GM19324 (cell line): ENCODE results near the gene CSNK1G1.
A peak's percentile ranks its signal among the peaks of the same experiment; 100 is the strongest.

ENCODE experiments used
- ATAC-seq: cut with Tn5 transposase; IDR thresholded peaks from one replicate; pipeline ENCODE4 v1.9.1; 2021; ENCODE audit warnings: mild to moderate bottlenecking, moderate library complexity; ENCODE audit not compliant: unreplicated experiment, low FRiP score

Gene CSNK1G1

GRCh38 chr15:64210371-64210770 is 145.6 kb downstream of the CSNK1G1 start:
- ATAC-seq = no peak

- ATAC-seq = no peak
These were observed 146.2 kb downstream of the CSNK1G1 start for GRCh38 chr15:64209680-64210334.

- no peak for ATAC-seq
These were observed 150.8 kb downstream of the CSNK1G1 start for GRCh38 chr15:64205202-64205601.

DNA sequence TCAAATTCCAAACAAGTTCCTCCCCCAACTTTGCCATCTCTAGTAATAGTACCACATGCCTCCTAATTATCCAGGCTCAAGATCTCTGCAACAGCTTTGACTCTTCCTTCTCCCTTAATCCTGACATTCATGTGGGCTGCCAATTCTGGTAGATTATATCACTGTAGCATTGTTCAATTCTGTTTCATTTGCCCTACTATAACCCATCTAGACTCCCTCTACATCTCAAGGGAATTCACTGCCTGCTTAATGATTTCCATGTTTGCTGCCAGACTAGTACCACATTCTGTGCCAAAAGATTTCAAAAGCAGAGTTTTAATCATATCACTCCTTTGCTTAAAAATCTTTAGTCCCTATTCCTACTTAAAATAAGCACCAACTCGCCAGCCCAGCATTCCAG is 158.5 kb downstream of the CSNK1G1 start:
- ATAC-seq = no peak

GRCh38 chr15:64193971-64194370 is 162.0 kb downstream of the CSNK1G1 start:
- no peak for ATAC-seq

- ATAC-seq = no peak
These were observed 163.8 kb downstream of the CSNK1G1 start for GRCh38 chr15:64191971-64192830.

GRCh38 chr15:64187396-64188191 is 168.4 kb downstream of the CSNK1G1 start:
- ATAC-seq = no peak

DNA sequence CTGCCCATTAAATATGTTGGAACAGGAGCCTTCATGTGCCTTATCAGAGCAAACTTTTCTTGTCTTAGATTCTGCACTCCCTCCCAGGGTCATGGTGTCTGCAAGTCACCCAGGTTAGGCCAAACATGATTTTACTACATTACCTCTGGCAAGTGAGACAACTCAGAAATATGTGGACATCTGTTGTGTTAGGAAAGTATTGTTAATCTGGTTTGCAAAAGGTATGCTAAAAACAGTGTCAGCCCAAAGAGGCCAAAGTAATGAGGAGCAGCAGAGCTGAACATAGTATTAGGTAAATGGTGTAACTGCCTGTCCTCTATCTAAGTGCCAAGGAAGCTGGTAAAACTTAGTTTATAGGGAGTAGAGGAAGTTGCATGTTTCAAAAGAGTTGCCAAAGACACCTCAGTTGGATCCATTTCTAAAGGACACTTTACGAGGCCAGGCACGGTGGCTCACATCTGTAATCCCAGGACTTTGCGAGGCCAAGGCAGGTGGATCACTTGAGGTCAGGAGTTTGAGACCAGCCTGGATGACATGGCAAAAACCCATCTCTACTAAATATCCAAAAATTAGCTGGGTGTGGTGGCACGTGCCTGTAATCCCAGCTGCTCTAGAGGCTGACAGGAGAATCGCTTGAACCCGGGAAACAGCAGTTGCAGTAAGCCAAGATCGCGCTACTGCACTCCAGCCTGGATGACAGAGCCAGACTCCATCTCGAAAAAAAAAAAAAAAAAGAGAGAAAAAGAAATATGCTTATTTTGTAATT is 170.6 kb downstream of the CSNK1G1 start:
- ATAC-seq = no peak

GRCh38 chr15:64182859-64183370 is 173.1 kb downstream of the CSNK1G1 start:
- no peak for ATAC-seq

DNA sequence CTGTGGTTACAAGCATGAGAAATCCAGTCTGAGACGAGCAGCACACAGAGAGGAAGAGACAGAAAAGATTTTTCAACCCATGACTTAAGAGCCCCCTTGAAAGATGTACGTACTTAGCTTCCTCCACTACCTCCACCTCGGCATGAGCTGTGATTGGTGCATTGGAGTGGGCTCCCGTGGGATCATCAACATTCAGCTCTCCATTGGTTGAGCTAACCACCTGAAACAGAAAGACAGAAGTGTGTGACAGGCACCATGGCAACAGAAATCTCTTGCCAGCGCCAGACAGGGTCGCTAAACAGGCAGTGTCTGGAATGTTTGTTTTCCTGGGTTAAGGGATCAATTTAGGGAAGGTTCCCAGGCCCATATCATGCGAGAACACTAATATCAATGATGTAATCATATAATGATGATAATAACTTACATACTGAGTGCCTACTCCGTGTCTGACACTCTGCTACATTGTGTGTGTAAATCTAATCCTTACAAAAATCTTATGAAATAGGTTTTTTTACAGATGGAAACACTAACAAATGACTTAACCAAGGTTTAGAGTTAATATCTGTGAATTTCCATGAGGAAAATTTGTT is 175.6 kb downstream of the CSNK1G1 start:
- no peak for ATAC-seq

- ATAC-seq = no peak
These were observed 189.7 kb downstream of the CSNK1G1 start for GRCh38 chr15:64166102-64166890.

DNA sequence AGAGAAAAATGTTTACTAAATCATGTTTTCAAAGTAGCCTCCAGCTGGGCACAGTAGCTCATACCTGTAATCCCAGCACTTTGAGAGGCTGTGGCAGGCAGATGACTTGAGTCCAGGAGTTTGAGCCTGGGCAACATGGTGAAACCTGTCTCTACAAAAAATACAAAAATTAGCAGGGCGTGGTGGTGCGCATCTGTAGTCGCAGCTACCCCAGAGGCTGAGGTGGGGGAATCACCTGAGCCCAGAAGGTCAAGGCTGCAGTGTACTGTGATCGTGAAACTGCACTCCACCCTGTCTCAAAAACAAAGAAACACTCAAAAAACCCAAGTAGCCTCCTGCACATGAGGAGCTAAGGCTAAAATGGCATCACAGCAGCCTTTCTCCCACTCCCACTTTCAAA is 191.5 kb downstream of the CSNK1G1 start:
- no peak for ATAC-seq

- ATAC-seq = no peak
These were observed 192.2 kb downstream of the CSNK1G1 start for GRCh38 chr15:64163659-64164362.

DNA sequence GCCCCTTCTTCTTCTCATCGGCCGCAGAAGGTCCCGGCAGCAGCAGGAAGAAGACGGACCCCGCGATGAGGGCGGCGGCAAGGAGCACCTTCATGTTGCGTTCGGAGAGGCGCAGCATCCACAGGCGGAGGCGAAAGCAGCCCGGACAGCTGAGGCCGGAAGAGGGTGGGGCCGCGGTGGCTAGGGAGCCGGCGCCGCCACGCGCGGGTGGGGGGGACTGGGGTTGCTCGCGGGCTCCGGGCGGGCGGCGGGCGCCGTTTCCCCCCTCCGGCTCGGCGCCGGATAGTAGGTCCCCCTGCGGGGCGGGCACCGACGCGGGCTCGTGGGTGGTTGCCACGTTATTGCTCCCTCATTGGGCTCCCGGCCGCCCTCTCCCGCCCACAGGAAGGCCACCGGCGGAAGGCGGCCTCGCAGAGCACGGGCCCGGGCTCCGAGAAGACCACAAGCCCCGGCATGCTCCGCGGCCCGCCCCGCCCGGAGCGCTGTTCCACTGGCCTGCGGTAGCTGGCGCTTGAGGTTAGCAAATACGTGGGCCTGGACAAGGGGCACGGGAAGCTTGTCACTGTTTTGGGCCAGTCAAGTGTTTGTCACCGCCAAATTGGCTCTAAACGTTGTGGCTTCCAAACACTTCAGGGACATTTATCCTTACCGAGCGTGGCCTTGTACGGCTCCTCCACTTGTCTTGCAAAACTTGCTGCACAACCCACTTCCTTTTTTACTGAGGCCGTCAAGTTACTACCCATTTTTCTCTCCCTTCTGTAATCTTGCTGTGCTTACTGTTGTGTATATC is 192.9 kb downstream of the CSNK1G1 start, which contains the start of gene PPIB:
PPIB (minus strand) TSS at position 154 of the 790 bp plus-strand sequence; CDS start at position 118, 36 bp downstream.
- ATAC-seq = peak; percentile 96

- peak; percentile 18 for ATAC-seq
These were observed 193.5 kb downstream of the CSNK1G1 start for GRCh38 chr15:64162478-64162868.

GRCh38 chr15:64161688-64162477 is 194.1 kb downstream of the CSNK1G1 start:
- no peak for ATAC-seq
